Right ventricle myocardium superior (tissue), 1 donor: Measurements from ENCODE around the gene RAB6B. TPM values are rescaled to one million over a fixed set of nuclear protein-coding genes. Genes with fewer than 3 reads are reported as not detected.
A peak's percentile ranks its signal among the peaks of the same experiment; 100 is the strongest.

Experiments used
- ATAC-seq: fragments of 200-7000 bp; cut with Tn5 transposase; one replicate; pipeline ENCODE4 v1.9.1; 2020; ENCODE audit warnings: mild to moderate bottlenecking; ENCODE audit not compliant: poor library complexity
- DNase-seq: peaks from one replicate; pipeline ENCODE4 v3.0.0-alpha.2; 2020
- intact Hi-C: fragments of 100-400 bp; cut with DNase I; formaldehyde crosslinking; loops from one replicate; pipeline ENCODE4 v1.11.2; 2022
- total RNA-seq: library from RNA; stranded (reverse); fragmentation: NEBNext Ultra II Directional; extraction: Animal tissue kit (Norgen Biotek cat#: 25700); gene quantifications from one replicate; pipeline ENCODE4 v1.2.1, GENCODE V29; 2021
- donor health status: DM: no; HTN: yes; CAD: no; lungs with severe emphysema.

RAB6B gene
- total RNA-seq, 1 donor from 2014 or later, result 48.5 TPM

DNA sequence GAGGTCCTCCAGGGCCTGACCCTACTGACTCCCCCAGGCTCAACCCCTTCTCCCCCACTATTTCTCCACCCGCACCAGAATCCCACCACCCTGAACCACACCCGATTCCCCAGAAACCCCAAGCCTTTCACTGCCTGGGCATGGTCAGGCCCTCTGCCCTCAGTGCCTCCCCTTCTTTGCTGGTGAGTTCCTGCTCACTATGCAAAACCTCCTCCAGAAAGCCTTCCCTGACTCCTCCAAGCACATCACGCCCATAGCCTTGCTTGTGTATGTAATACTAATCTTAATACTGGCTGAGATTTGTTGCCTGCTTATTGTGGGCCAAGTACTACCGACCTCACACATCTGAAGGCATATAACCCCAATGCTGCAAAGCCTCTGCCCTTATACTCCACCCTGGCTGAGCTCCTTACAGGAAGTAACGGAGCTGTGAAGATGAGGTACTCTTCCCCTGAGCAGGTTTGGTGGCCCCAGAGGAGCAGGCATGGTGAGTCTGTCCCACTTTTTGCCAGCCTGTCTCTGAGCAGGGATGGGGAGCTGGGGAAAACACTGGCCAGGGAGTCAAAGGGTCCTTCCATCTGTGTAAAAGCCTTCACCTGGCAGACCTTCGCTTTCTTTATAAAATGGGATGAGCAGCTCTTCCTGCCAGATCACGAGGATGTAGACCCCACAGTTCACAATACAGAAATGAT is 9.5 kb downstream of the RAB6B start:
- no peak for DNase-seq
- ATAC-seq, result no peak
- intact Hi-C loops, result no loop called here

DNA sequence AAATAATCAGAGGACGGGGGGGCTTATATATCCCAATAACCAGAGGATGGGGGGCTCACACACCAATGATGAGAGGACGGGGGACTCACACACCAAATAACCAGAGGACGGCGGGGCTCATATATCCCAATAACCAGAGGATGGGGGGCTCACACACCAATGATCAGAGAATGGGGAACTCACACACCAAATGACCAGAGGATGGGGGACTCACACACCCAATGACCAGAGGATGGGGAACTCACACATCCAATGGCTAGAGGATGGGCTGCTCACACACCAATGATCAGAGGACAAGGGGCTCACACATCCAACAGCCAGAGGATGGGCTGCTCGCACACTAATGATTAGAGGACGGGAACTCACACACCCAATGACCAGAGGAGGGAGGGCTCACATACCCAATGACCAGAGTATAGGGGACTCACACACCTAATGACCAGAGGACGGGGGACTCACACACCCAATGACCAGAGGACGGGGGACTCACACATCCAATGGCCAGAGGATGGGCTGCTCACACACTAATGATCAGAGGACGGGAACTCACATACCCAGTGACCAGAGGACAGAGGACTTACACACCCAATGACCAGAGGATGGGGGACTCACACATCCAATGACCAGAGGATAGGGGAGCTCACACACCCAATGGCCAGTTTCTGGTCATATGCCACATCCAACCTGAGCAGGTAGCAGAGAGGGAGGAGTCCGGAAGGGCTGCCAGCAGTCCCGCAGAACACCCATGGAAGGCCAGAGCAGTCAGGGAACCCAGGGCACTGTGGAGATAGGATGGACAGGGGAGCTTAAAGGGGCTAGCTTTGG is 10.6 kb downstream of the RAB6B start:
- intact Hi-C loops, result no loop called here
- DNase-seq (no peak), ATAC-seq (no peak)

DNA sequence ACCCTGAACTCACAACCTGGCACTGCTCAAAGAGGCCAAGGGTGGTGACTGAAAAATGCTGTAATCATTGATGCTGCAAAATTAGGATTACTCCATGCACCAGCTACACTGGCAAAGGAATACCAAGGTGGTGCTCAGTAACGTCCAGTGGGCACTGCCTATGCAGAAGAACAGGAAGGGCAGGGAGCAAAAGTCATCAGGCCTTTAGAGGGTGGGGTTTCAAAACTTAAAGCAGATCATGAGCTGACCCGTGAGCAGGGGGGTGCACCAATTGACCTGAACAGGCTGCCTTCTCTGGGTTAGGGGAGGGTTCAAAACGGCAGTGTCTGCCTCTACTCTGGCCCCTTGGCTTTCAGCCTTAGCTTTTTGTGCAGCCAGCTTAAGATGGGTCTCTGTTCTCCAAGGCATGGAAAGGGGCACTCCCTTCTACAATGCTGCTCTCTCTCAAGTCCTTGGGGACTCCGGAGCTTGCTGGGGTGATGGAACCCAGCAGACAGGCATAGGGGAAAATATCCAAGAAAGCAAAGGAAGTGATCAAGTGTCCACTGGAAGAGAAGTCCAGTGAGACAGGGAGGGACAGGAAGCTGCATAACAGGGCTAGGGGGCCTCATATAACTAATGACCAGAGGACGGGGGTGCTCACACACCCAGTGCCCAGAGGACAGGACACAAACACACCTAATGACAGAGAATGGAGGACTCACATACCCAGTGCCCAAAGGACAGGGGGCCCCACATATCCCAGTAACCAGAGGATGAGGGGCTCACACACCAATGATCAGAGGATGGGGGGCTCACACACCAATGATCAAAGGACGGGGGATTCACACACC is 11.4 kb downstream of the RAB6B start:
- no peak for DNase-seq
- no peak for ATAC-seq
- intact Hi-C loops, result no loop called here

DNA sequence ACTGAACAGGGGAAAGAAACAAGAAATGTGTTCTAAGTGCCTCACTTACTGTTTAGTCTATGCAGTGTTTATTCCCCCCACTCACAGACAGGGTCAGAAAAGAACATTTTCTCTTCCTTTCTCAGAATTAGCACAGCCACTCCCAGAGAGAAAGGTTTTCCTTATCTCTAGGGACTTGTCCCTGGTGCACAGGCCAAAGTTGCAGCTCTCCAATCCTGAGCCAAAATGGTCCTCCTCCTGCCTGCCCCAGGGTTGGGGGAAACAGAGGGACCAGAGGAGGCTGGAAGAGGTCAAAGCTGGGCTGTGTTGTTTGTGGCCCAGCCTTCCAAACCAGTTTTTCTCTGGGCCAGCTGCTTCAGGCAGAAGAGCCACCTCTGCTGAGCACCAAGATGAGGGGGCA is 12.0 kb downstream of the RAB6B start:
- intact Hi-C loops, result no loop called here
- peak; percentile 14 for ATAC-seq

DNA sequence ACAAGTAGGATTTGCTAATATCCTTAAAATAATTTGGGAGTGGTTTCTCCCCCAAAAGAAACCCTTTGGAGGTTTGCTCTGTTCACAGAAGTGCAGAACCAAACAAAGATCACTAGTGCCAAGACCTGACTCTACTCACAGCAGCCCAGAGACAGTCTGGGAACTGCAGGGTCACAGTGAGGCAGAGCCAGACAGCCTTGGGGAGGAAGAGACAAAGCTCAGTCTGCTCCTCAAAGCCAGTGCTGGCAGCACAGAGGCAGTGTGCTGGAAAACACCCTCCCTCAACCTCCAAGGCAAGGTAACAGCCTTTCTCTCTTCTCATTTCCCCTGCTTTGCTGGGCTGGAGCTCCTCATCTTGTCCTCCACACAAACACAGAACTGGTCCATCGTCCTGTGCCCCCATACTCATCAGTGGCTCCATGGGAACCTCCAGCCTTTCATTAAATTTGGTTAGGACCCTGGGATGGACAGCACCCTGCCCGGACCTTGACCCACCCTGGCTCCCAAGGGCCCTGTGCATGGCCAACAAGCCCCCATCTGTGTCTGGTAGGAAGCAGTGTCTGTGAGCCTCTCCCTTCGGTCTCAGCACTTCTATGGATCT is 12.6 kb downstream of the RAB6B start:
- intact Hi-C loops, result no loop called here
- DNase-seq (no peak), ATAC-seq (no peak)

More for the DNA sequence above, 12.0 kb downstream of the RAB6B start:
- DNase-seq, result no peak

DNA sequence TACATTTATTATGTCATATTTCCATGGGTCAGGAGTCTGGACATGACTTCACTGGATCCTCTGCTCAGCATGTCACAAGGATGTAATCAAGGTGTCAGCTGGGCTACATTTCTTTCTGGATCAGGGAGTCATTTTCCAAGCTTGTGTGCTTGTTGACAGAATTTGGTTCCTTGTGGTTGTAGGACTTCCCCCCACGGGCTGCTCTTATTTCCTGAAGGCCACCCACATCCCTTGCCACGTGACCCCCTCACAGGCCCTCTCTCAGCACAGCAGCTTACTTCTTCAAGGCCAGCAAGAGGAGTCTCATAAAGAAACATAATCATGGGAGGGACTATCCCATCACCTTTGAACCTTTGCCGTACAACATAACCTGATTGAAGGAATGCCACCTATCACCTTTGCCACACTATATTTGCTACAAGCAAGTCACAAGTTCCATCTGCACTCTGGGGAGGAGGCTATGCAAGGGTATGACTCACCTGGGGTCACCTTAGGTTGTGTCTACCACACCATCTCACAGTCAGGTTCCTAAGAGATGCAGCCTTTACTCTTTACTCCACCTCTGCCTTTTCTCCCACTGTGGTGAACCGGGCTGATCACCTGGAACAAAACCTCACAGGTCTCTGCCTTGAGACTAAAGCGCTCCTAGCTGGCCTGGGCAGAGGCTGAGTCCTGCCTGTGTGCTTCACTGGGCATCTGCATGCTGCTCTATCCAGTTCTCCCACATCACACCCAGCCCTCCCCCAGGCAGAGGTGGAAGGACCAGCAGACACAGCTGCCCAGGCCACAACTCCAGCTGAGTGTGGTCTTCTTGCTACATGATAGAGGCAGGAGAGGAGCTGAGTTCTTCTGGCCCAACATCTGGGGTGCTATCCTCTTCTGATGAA is 13.5 kb downstream of the RAB6B start:
- intact Hi-C loops, result no loop called here
- no peak for DNase-seq
- ATAC-seq, result no peak

DNA sequence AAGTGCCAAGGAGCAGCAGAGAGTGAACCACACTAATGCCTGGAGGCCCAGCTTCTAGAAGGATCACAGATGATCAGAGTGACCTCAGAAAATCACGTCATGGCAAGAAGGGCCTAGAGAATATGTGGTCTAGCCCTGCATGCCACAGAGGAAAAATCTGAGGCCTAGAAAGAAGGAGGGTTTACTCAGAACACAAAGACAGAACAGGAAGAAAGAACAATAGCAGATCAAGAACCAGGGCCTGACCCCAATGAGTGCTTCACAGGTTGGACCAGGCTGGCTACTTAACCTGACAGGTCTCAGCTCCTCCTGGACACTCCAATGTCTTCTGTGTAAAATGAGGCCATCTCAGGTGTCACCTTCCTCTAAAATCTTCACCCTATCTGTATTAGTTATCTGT is 14.2 kb downstream of the RAB6B start:
- ATAC-seq (no peak), DNase-seq (no peak)
- intact Hi-C loops, result no loop called here

DNA sequence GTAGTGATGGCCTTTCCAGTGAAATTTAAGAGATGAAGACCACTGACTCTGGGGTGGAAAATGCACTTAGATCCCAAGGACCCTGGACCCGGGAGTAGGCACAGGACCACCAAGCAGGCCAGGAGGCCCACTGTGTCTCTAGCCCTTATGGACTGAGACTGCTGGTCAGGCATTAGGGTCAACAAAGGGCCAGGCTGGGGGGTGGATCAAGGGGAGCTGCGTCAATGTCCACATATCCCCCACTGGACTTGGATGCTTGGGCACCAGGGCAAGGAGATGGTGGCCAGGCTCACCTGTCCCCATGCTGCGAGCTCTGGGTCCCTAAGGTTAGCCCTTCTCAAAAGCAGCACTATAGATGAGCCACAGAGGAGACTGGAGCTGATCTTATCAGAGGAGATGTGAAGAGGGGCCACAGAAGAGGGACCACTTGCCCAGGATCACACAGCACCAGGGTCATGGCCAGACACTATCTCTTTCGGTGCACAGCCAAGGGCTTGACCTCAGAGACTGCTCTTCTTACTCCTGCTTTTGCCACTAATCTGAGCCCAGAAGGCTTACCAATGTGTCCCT is 14.7 kb downstream of the RAB6B start:
- DNase-seq (no peak), ATAC-seq (no peak)
- intact Hi-C loops, result no loop called here

DNA sequence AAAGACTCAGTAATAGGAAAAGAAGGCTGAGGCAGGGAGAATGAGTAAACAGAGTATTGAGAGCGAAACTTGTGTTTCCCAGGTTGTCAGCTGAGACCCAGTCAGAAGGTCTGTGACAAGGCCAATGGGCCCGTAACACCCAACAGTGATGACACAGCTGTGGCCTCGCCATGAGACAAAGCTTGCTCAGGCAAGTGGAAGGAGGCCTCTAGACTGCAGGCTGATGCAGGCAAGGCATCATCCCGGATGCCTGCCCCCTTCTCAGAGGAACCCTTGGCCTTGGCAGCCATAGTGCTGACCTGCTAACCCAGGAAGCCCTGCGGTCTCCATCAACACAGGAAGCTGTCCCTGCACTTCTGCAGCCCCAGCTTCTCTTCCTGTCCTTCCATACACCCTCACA is 15.4 kb downstream of the RAB6B start:
- intact Hi-C loops, result no loop called here
- DNase-seq, result no peak
- ATAC-seq, result peak; percentile 15

DNA sequence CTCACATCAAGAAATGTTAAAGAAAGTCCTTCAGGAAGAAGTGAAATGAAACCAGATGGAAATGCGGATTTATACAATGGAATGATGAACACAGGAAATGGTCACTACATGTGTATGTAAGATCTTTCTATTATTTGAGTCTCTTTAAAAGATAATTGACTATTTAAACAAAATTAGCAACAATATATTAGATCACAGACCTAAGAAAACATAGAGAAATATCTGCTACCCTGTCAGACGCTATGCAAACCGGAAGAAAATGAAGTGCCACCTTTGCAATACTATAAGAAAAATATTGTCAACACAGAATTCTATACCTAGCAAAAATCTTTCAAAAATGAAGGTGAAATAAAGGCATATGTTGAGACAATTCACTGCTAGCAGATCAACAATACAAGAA is 17.2 kb downstream of the RAB6B start:
- ATAC-seq (no peak), DNase-seq (no peak)
- intact Hi-C loops, result no loop called here

DNA sequence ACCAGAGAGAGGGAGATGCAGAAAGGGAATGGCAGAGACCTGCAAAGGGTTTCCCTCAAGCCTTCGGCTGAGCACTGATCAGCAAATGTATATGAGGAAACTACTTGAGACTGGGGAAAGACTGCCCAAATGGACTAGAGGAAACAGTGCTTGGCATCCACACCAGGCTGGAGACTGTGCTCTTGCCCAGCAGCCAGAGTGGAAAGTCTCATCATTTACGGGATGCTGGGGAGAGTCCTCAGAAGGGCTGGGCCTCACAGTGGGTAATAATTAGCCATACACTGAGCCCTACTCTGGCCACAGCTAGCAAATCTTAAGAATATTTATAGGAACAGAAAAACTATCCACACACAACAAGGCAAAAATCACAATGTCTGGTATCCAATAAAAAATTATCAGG is 18.5 kb downstream of the RAB6B start:
- ATAC-seq (no peak), DNase-seq (no peak)
- intact Hi-C loops, result no loop called here

DNA sequence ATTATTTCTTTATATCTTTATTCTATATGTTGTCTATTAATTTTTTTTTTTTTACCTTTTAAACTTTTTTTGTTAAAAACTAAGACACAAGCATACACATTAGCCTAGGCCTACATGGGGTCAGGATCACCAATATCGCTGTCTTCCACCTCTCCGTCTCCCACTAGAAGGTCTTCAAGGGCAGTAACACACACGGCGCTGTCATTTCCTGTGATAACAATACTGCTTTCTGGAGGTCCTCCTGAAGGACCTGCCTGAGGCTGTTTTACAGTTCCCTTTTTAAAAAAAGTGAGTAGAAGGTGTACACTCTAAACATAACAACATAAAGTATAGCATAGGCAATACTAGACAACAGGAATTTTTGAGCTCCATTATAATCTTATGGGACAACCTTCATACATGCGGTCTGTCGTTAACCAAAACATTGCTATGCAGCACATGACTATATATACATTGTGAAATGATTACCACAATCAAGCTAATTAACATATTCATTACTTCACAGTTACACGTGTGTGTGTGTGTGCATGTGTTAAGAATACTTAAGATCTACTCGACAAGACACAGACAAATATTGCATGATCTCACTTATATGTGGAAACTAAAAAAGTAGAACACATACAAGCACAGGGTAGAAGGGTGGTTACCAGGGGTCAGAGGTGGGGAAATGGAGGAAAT is 20.8 kb downstream of the RAB6B start:
- no peak for ATAC-seq
- intact Hi-C loops, result no loop called here
- DNase-seq, result no peak

DNA sequence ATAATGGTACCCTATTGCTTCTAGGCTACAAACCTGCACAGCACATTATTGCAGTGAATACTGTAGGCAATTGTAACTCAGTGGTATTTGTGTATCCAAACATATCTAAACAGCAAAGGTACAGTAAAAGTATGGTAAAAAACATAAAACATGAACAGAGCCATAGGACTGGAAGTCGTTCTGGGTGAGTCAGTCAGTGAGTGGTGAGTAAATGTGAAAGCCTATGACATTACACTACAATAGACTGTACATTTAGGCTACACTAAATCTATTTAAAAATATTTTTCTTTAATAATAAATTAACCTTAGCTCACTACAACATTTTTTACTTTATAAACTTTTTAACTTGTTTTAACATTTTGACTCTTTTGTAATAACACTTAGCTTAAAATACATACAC is 21.3 kb downstream of the RAB6B start:
- intact Hi-C loops, result no loop called here
- no peak for ATAC-seq
- DNase-seq, result no peak

DNA sequence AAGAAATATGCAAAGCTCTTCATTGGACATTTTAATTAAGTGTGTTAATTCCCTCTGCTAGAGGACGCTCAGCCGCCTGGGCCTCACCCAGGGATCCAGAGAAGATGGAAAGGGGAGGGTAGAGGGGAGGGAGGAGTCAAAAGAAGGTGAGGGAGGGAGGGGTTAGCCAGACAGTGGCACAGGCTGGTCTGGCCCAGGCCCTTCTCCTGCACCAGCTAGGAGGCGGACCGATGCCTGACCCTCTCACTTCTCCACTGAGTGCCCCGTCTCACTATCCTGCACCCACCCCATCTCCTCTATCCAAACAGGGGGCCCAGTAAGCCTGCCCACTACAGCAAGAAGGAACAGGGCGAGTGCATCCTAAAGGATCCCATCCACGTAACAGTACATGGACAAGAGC is 22.9 kb downstream of the RAB6B start:
- DNase-seq (no peak), ATAC-seq (no peak)
- intact Hi-C loops, result no loop called here

DNA sequence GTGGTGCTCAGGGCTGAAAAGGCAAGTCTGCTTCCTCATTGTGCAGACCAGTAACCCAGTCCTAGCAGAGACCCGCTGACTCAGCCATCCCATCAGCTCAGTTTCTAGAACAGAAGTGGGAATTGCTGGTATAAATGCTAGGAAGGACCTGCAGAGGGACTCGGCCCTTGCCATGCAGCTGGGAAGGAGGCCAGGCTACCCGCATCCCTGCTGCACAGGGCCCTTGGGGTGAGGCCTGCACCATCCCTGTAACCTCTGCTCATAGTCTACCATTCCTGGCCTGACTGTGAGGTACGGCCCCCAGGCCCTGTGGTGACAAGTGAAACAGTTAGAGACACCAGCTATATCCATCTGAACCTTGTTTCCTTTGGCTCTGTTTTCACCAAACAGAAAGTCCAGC is 23.5 kb downstream of the RAB6B start:
- no peak for ATAC-seq
- intact Hi-C loops, result no loop called here

DNA sequence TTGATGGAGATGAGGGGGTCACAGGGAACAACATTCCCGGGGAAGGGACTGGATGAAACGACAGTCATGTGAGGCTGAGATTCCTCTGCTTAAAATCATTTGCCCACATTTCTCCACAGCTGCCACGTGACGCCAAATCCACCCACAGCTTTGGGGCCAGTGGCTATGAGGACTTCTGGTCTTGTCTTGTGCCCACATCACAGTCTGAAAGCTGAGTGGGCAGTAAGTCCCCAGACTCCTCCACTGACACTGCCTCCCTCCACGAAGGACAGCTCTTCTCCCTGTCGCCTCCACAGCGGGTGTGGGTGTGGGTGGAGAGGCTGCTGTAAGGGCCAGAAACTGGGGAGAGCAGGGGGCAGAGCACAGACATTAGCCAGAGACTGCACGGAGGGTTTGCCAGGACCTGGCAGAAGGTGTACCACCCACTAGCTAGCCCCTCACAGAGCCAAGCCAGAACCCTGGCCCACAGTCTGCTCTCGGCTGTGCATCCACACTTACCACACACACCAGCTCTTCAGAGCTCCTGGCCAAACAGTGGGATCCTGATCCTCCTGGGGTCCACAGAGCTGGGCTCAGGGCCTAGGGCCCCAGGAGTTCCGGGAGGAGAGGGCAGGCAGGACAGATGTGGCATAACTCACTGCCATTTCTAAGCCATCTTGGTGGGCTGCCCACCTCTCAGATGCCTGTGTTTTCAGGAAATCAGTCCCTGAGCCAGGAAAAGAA is 24.2 kb downstream of the RAB6B start:
- intact Hi-C loops, result no loop called here
- DNase-seq (no peak), ATAC-seq (no peak)

More for the DNA sequence above, 23.5 kb downstream of the RAB6B start:
- DNase-seq, result no peak

DNA sequence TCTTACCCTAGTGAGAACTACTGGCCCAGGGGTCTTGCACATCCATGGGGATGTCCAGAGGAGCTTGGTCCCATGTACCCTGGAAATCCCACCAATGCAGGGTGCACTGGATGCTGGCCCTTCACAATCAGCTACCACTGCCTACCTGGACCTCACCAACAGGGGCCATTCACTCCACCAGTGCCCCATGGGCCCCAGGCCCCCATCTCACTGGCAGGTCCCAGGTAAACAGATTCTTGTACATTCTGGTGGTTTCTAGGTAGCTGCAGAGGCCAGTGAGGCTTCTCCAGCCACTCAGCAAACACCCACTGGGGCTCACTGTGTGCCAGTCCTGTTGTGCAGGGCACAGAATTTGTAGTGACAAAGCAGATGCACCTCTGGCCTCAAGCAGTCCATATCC is 24.9 kb downstream of the RAB6B start:
- intact Hi-C loops, result no loop called here
- DNase-seq, result no peak
- no peak for ATAC-seq
